ENCODE results near the gene CDH1.
"Not testable (repeated sequence)": the region's sequence is repeated elsewhere in the genome, so short reads cannot be mapped to it uniquely, and the experiment has no call there.

- not testable (repeated sequence) for TF ChIP-seq POLR2A (IDR thresholded peaks at IDR 0.05); CTCF (IDR thresholded peaks at IDR 0.05); EP300 (IDR thresholded peaks at IDR 0.05; ENCODE audit: low read depth)
These were observed 50.3 kb downstream of the CDH1 start for GRCh38 chr16:68787419-68787807.
